H9 (cell line): Measurements from ENCODE around the gene TRMT2A. TPM values are rescaled to one million over a fixed set of nuclear protein-coding genes. Genes with fewer than 3 reads are reported as not detected.

Experiments used
- DNase-seq: peaks from one replicate; pipeline ENCODE4 v3.0.0-alpha.2; 2017
- H2AFZ ChIP-seq: one replicate; pipeline ENCODE4 v1.6.1; 2013; ENCODE audit warnings: mild to moderate bottlenecking, low read length, control low read depth, moderate library complexity
- H2AK5ac ChIP-seq: 2 replicates; pipeline ENCODE4 v1.6.1; 2013; ENCODE audit warnings: low read length, control low read depth, mixed read lengths; ENCODE audit not compliant: insufficient read length
- H2BK120ac ChIP-seq: one replicate; pipeline ENCODE4 v1.6.1; 2013; ENCODE audit warnings: low read depth, mild to moderate bottlenecking, low read length, control low read depth, inconsistent platforms; ENCODE audit not compliant: poor library complexity, severe bottlenecking
- H2BK12ac ChIP-seq: 2 replicates; pipeline ENCODE4 v1.6.1; 2013; ENCODE audit warnings: low read length, control low read depth, mixed read lengths, low read depth; ENCODE audit not compliant: insufficient read length
- H2BK15ac ChIP-seq: 2 replicates; pipeline ENCODE4 v1.6.1; 2013; ENCODE audit warnings: low read depth, low read length, control low read depth
- H2BK20ac ChIP-seq: one replicate; pipeline ENCODE4 v1.6.1; 2013; ENCODE audit warnings: low read depth, mild to moderate bottlenecking, low read length, control low read depth, inconsistent platforms; ENCODE audit not compliant: poor library complexity, severe bottlenecking
- H2BK5ac ChIP-seq: 2 replicates; pipeline ENCODE4 v1.6.1; 2013; ENCODE audit warnings: low read length, control low read depth, mixed read lengths; ENCODE audit not compliant: insufficient read length
- H3K14ac ChIP-seq: 2 replicates; pipeline ENCODE4 v1.6.1; 2013; ENCODE audit warnings: low read length, control low read depth; ENCODE audit not compliant: insufficient read depth
- H3K18ac ChIP-seq: 2 replicates; pipeline ENCODE4 v1.6.1; 2013; ENCODE audit warnings: low read depth, mild to moderate bottlenecking, mixed read lengths, low read length, control low read depth; ENCODE audit not compliant: insufficient read length
- H3K23ac ChIP-seq: 2 replicates; pipeline ENCODE4 v1.6.1; 2013; ENCODE audit warnings: low read length, control low read depth, mixed read lengths, low read depth; ENCODE audit not compliant: insufficient read length
- H3K23me2 ChIP-seq: 2 replicates; pipeline ENCODE4 v1.6.1; 2013; ENCODE audit warnings: low read depth, mild to moderate bottlenecking, mixed read lengths, low read length, control low read depth; ENCODE audit not compliant: insufficient read length, poor library complexity, severe bottlenecking
- H3K27ac ChIP-seq: 2 replicates; pipeline ENCODE4 v1.5.1; 2013; ENCODE audit warnings: low read length, control low read depth, mixed read lengths, low read depth; ENCODE audit not compliant: insufficient read length
- H3K27me3 ChIP-seq: 2 replicates; pipeline ENCODE4 v1.6.1; 2013; ENCODE audit warnings: low read length, control low read depth, inconsistent platforms; ENCODE audit not compliant: insufficient read depth
- H3K4ac ChIP-seq: 2 replicates; pipeline ENCODE4 v1.6.1; 2013; ENCODE audit warnings: low read depth, mild to moderate bottlenecking, control low read depth, inconsistent platforms, low read length, moderate library complexity
- H3K4me1 ChIP-seq: 2 replicates; pipeline ENCODE4 v1.6.1; 2013; ENCODE audit warnings: low read length, control low read depth, inconsistent platforms; ENCODE audit not compliant: insufficient read depth
- H3K4me2 ChIP-seq: 2 replicates; pipeline ENCODE4 v1.6.1; 2013; ENCODE audit warnings: low read length, control low read depth, mixed read lengths; ENCODE audit not compliant: insufficient read length, insufficient read depth
- H3K56ac ChIP-seq: 2 replicates; pipeline ENCODE4 v1.6.1; 2013; ENCODE audit warnings: low read depth, mild to moderate bottlenecking, mixed read lengths, low read length, control low read depth; ENCODE audit not compliant: insufficient read length
- H3K79me1 ChIP-seq: 2 replicates; pipeline ENCODE4 v1.6.1; 2013; ENCODE audit warnings: low read depth, mild to moderate bottlenecking, moderate library complexity, low read length, control low read depth, inconsistent platforms; ENCODE audit not compliant: insufficient read depth, poor library complexity, severe bottlenecking
- H3K79me2 ChIP-seq: 2 replicates; pipeline ENCODE4 v1.6.1; 2013; ENCODE audit warnings: low read length, control low read depth, inconsistent platforms; ENCODE audit not compliant: insufficient read depth
- H3K9ac ChIP-seq: 2 replicates; pipeline ENCODE4 v1.6.1; 2013; ENCODE audit warnings: low read length, control low read depth, mixed read lengths; ENCODE audit not compliant: insufficient read length; ENCODE audit errors: extremely low read depth
- H3K9me3 ChIP-seq: one replicate; pipeline ENCODE4 v1.6.1; 2013; ENCODE audit warnings: low read depth, low read length, inconsistent platforms; ENCODE audit not compliant: control insufficient read depth
- H3T11ph ChIP-seq: one replicate; pipeline ENCODE4 v1.6.1; 2013; ENCODE audit warnings: mild to moderate bottlenecking, low read length, control low read depth, inconsistent platforms
- H4K20me1 ChIP-seq: one replicate; pipeline ENCODE4 v1.6.1; 2013; ENCODE audit not compliant: control insufficient read depth, insufficient read length, insufficient read depth
- H4K5ac ChIP-seq: 2 replicates; pipeline ENCODE4 v1.6.1; 2013; ENCODE audit warnings: low read depth, mild to moderate bottlenecking, mixed read lengths, low read length, control low read depth; ENCODE audit not compliant: insufficient read length
- H4K8ac ChIP-seq: replicated peaks from 2 replicates; pipeline ENCODE4 v1.6.1; 2013; ENCODE audit warnings: low read length, control low read depth, mixed read lengths, low read depth; ENCODE audit not compliant: insufficient read length
- H4K91ac ChIP-seq: 2 replicates; pipeline ENCODE4 v1.6.1; 2013; ENCODE audit warnings: low read depth, mild to moderate bottlenecking, moderate library complexity, mixed read lengths, low read length, control low read depth; ENCODE audit not compliant: insufficient read length
- H3K27ac Mint-ChIP-seq, 3 experiments: 2 replicates in 2 of 3; 3 replicates in 1 of 3; pipeline ENCODE4 v1.8.0; 2020 to 2021; ENCODE audit warnings: mixed read lengths in 3 of 3, mild to moderate bottlenecking in 1 of 3, moderate library complexity in 1 of 3
- H3K27me3 Mint-ChIP-seq: 2 replicates; pipeline ENCODE4 v1.8.0; 2021; ENCODE audit warnings: low read depth, mild to moderate bottlenecking, moderate library complexity, mixed read lengths
- H3K36me3 Mint-ChIP-seq, 3 experiments: 2 replicates in 2 of 3; 3 replicates in 1 of 3; pipeline ENCODE4 v1.8.0; 2020 to 2021; ENCODE audit warnings: low read depth in 3 of 3, mixed read lengths in 3 of 3; ENCODE audit not compliant: insufficient read depth in 1 of 3
- H3K4me1 Mint-ChIP-seq, 2 experiments: 2 replicates each; pipeline ENCODE4 v1.8.0; 2020; ENCODE audit warnings: mixed read lengths in 2 of 2
- H3K4me3 Mint-ChIP-seq, 2 experiments: 2 replicates in 1 of 2; 3 replicates in 1 of 2; pipeline ENCODE4 v1.8.0; 2020 to 2021; ENCODE audit warnings: mild to moderate bottlenecking in 2 of 2, mixed read lengths in 2 of 2, moderate library complexity in 1 of 2
- H3K9me3 Mint-ChIP-seq, 2 experiments: 2 replicates in 1 of 2; 3 replicates in 1 of 2; pipeline ENCODE4 v1.8.0; 2020; ENCODE audit warnings: mild to moderate bottlenecking in 2 of 2, mixed read lengths in 2 of 2, moderate library complexity in 1 of 2
- CTCF ChIP-seq: fragments of 200-600 bp; sonication (generic); conservative IDR thresholded peaks from 3 replicates; pipeline ENCODE4 v1.8.0; 2021; ENCODE audit warnings: antibody characterized with exemption, mild to moderate bottlenecking
- WGBS: extraction: QIAGEN DNeasy Blood & Tissue Kit; methylation state at CpG from one replicate; pipeline ENCODE4 v1.1.7; 2013; ENCODE audit warnings: missing lambda C conversion rate, low lambda C conversion rate, mixed read lengths; ENCODE audit not compliant: insufficient read length; ENCODE audit errors: extremely low coverage; 5-methylcytosine and 5-hydroxymethylcytosine counted together
- total RNA-seq: library from RNA; stranded (reverse); gene quantifications from 2 replicates; pipeline ENCODE4 v1.2.1, GENCODE V29; 2021

TRMT2A gene
- total RNA-seq, 1 experiment from 2014 or later: 58.2 TPM

DNA sequence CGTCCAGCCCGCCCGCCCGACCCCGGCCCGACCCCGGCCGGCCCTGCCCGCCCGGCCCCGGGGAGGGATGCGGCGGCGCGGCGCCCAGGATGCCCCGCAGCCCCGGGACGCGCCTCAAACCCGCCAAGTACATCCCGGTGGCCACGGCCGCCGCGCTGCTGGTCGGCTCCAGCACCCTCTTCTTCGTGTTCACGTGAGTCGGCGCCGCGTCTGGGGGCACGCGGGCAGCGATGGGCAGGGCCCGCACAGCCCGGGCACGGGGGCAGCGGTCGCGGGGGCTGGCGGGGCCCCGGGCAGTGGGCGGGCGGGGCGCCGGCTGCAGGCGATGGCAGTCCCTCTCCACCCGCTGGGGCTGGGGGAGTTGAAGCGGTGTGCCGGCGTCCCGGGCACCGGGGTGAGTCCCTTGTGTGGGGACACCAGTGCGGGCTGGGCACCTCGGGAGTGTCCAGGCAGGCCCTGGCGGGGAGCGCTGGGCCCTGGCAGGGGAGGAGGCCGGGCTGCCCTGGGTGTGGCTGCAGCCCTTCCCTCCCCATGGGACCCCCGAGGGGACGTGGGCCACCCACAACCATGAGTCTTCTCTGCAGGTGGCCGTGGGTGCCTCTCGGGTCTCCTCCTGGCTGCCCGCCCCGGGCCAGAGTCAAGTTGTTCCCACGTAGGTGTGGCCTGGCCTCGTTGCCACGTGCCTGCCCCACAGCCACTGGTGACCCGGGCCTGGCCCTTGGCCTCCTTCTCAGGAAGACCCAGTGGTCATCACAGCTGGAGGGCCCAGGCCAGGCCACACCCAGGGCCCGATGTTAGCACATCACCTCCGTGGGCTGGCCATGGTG, 15.0 kb upstream of the TRMT2A start:
- peak overlapping the region; percentile 30 for H3K4me2 ChIP-seq
- no peak overlapping the region for H2BK12ac ChIP-seq
- H3K9me3 Mint-ChIP-seq: no peaks in the 10 kb centered on the region
- H3K18ac ChIP-seq: no peak overlapping the region
- no peak overlapping the region for H4K91ac ChIP-seq
- no peak overlapping the region for H3T11ph ChIP-seq
- DNase-seq: no peak
- no peak overlapping the region for H2BK120ac ChIP-seq
- no peak overlapping the region for H3K56ac ChIP-seq
- H2BK20ac ChIP-seq: no peak overlapping the region
- H3K36me3 Mint-ChIP-seq: peaks cover 4 to 12% (median 10%) of the 10 kb centered on the region in 3 experiments; a peak in 6 of 7 replicates
- H3K4me1 Mint-ChIP-seq: peaks cover 8% of the 10 kb centered on the region in 2 experiments
- peaks cover 5% of the 10 kb centered on the region for H4K20me1 ChIP-seq
- no peak overlapping the region for H3K23ac ChIP-seq
- no peak overlapping the region for H2AK5ac ChIP-seq
- peaks cover 4% of the 10 kb centered on the region for H3K23me2 ChIP-seq
- H4K5ac ChIP-seq: no peak overlapping the region
- no peak overlapping the region for H2BK5ac ChIP-seq
- no peak for TF ChIP-seq CTCF
- no peaks in the 10 kb centered on the region; the same call in 1 of the 2 replicates for H3K79me2 ChIP-seq
- no peak overlapping the region for H3K4ac ChIP-seq
- H3K27me3 Mint-ChIP-seq: no peaks in the 10 kb centered on the region; the same call in 1 of the 2 replicates
- H2AFZ ChIP-seq: no peak overlapping the region
- peak overlapping the region; percentile 51; the same call in 1 of the 2 replicates for H3K14ac ChIP-seq
- H3K9ac ChIP-seq: peak overlapping the region; percentile 6
- H3K4me3 Mint-ChIP-seq: peak overlapping the region; percentile 60 to 78
- no peak overlapping the region for H3K27ac Mint-ChIP-seq
- H3K79me1 ChIP-seq: no peaks in the 10 kb centered on the region
- H3K4me1 ChIP-seq: no peaks in the 10 kb centered on the region
- H3K27ac ChIP-seq: no peak overlapping the region
- H4K8ac ChIP-seq: no peak overlapping the region
- no peaks in the 10 kb centered on the region for H3K27me3 ChIP-seq
- WGBS: no CpG with 5 or more reads among the region's 72 CpGs
- H3K9me3 ChIP-seq: no peaks in the 10 kb centered on the region
- no peak overlapping the region for H2BK15ac ChIP-seq
